ENCODE results near the gene PLK5.
"Not testable (repeated sequence)": the region's sequence is repeated elsewhere in the genome, so short reads cannot be mapped to it uniquely, and the experiment has no call there.

The PLK5 gene

DNA sequence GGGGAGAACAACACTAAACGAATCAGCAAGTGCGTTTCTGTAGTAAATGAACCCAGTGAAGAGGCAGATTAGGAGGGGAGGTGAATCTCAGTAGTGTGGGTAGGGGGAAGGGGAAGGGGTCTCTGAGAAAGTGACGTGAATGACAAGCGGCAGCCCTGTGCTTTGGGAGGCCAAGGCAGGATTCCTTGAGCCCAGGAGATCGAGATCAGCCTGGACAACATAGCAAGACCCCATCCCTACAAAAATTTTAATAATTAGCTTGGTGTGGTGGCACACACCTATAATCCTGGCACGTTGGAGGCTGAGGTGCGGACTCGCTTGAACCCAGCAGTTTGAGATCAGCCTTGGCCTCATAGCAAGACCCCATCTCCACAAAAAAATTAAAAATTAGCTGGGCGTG lies 8.1 kb downstream of the PLK5 start:
- H3K36me3 ChIP-seq (ENCODE audit: insufficient read depth): no peaks in the 10 kb centered on the region
- H3K4me1 ChIP-seq (ENCODE audit: low read depth, poor library complexity, severe bottlenecking): no peaks in the 10 kb centered on the region
- no peak overlapping the region for H3K27ac ChIP-seq
- no peak overlapping the region for H3K4me3 ChIP-seq (IDR thresholded peaks at IDR 0.05; ENCODE audit: insufficient read depth, low read depth, low read length)
- H4K20me1 ChIP-seq (ENCODE audit: insufficient read depth): no peaks in the 10 kb centered on the region
- H3K4me2 ChIP-seq: no peak overlapping the region
- H3K27me3 ChIP-seq (ENCODE audit: insufficient read depth, low read depth): peaks cover 64% of the 10 kb centered on the region
- no peaks in the 10 kb centered on the region for H3K79me2 ChIP-seq (ENCODE audit: insufficient read depth, low read depth)
- no peak overlapping the region for H2AFZ ChIP-seq (ENCODE audit: low read depth)
- TF ChIP-seq, protein P1, sequence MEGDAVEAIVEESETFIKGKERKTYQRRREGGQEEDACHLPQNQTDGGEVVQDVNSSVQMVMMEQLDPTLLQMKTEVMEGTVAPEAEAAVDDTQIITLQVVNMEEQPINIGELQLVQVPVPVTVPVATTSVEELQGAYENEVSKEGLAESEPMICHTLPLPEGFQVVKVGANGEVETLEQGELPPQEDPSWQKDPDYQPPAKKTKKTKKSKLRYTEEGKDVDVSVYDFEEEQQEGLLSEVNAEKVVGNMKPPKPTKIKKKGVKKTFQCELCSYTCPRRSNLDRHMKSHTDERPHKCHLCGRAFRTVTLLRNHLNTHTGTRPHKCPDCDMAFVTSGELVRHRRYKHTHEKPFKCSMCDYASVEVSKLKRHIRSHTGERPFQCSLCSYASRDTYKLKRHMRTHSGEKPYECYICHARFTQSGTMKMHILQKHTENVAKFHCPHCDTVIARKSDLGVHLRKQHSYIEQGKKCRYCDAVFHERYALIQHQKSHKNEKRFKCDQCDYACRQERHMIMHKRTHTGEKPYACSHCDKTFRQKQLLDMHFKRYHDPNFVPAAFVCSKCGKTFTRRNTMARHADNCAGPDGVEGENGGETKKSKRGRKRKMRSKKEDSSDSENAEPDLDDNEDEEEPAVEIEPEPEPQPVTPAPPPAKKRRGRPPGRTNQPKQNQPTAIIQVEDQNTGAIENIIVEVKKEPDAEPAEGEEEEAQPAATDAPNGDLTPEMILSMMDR (conservative IDR thresholded peaks at IDR 0.05; ENCODE audit: low read depth, low read length): no peak
- H3K9ac ChIP-seq: no peak overlapping the region

DNA sequence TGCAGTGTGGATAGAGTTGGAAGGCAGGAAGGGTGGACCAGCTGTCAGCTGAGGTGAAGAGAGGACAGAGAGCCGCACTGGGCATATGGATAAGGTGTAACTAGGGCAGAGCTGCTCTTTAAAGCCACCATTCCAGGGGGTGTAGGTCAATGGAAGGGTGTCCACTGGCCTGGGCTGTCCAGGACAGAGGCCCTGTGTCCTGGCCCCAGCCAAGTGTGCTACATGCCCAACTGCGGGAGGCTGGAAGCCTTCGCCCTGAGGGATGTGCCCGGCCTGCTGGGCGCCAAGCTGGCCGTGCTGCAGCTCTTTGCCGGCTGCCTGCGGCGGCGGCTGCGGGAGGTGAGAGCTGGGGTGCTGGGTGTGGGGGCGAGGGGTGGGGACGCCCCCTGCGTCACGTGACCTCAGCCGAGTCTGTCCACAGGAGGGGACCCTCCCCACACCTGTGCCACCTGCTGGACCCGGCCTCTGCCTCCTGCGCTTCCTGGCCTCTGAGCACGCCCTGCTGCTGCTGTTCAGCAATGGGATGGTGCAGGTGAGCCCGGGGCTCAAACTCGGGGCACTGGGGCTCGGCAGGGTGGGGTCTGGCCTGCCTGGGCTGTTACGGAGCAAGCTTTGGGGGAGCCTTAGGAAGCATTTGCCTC lies 9.8 kb downstream of the PLK5 start:
- Histone ChIP-seq H3K4me2 (no peak overlapping the region), H3K27me3 (ENCODE audit: insufficient read depth, low read depth) (peaks cover 75% of the 10 kb centered on the region), H3K36me3 (ENCODE audit: insufficient read depth) (no peaks in the 10 kb centered on the region), H3K4me3 (IDR thresholded peaks at IDR 0.05; ENCODE audit: insufficient read depth, low read depth, low read length) (no peak overlapping the region), H3K4me1 (ENCODE audit: low read depth, poor library complexity, severe bottlenecking) (no peaks in the 10 kb centered on the region), H3K79me2 (ENCODE audit: insufficient read depth, low read depth) (no peaks in the 10 kb centered on the region), H3K27ac (no peak overlapping the region), H2AFZ (ENCODE audit: low read depth) (no peak overlapping the region), H3K9ac (no peak overlapping the region), H4K20me1 (ENCODE audit: insufficient read depth) (no peaks in the 10 kb centered on the region)
- TF ChIP-seq, protein P1 (conservative IDR thresholded peaks at IDR 0.05; ENCODE audit: low read depth, low read length): no peak

DNA sequence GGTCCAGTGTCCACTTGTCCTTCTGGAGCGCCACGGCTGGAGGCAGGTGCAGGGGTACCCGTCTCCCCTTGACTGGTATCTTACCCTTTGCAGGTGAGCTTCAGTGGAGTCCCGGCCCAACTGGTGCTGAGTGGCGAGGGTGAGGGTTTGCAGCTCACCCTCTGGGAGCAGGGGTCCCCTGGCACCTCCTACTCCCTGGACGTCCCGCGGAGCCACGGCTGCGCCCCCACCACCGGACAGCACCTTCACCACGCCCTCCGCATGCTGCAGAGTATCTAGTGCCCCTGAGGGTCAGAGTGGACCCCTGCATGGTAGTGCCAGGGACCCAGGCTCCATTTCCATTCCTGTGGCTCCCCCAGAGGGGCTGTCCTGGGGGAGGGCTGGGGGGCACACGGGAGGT lies 11.1 kb downstream of the PLK5 start:
- Histone ChIP-seq H3K79me2 (ENCODE audit: insufficient read depth, low read depth) (no peaks in the 10 kb centered on the region), H3K4me2 (no peak overlapping the region), H3K36me3 (ENCODE audit: insufficient read depth) (no peaks in the 10 kb centered on the region), H3K4me3 (IDR thresholded peaks at IDR 0.05; ENCODE audit: insufficient read depth, low read depth, low read length) (no peak overlapping the region), H3K27ac (no peak overlapping the region), H3K9ac (no peak overlapping the region), H4K20me1 (ENCODE audit: insufficient read depth) (no peaks in the 10 kb centered on the region), H3K27me3 (ENCODE audit: insufficient read depth, low read depth) (peaks cover 74% of the 10 kb centered on the region), H2AFZ (ENCODE audit: low read depth) (no peak overlapping the region), H3K4me1 (ENCODE audit: low read depth, poor library complexity, severe bottlenecking) (no peaks in the 10 kb centered on the region)
- TF ChIP-seq, protein P1 (conservative IDR thresholded peaks at IDR 0.05; ENCODE audit: low read depth, low read length): no peak

DNA sequence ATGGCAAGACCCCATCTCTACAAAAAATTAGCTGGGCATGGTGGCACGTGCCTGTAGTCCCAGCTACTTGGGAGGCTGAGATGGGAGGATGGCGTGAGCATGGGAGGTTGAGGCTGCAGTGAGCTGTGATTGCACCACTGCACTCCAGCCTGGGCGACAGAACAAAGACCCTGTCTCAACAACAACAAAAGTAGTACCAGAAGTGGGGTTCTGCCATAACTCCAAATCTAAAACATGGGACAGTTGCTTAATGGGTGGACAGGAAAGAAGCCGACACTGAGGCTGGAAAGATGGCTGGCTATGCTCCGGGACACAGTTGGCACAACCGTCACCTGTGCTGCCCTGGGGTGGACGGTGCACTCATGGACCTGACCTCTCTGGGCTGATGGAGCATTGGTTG lies 11.8 kb downstream of the PLK5 start:
- H3K9ac ChIP-seq; H3K27ac ChIP-seq; H3K79me2 ChIP-seq (ENCODE audit: insufficient read depth, low read depth); H3K4me1 ChIP-seq (ENCODE audit: low read depth, poor library complexity, severe bottlenecking); H3K4me2 ChIP-seq; H3K4me3 ChIP-seq (IDR thresholded peaks at IDR 0.05; ENCODE audit: insufficient read depth, low read depth, low read length); H3K36me3 ChIP-seq (ENCODE audit: insufficient read depth); H2AFZ ChIP-seq (ENCODE audit: low read depth); H4K20me1 ChIP-seq (ENCODE audit: insufficient read depth): not testable (repeated sequence)
- peaks cover 75% of the 10 kb centered on the region for H3K27me3 ChIP-seq (ENCODE audit: insufficient read depth, low read depth)

DNA sequence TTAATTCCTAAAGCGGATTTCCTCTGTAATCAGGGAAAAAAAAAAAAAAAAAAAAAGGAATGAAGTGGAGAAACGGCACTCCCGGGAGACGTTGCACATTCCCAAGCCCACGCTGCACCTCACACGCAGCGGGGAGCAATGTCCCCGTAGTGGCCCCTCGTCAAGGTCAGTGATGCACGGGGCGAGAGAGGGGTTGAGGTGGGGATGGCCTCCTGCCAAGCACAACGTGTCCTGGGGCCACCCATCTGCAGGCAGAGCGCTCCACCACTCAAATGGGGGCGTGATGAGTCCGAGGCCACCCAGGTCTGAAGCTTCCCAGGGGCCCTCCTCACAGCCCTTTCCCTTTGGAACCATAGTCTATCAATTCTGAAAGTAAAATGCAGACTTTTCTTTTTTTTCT lies 15.1 kb downstream of the PLK5 start:
- H3K79me2 ChIP-seq (ENCODE audit: insufficient read depth, low read depth): no peaks in the 10 kb centered on the region
- H3K4me2 ChIP-seq: no peak overlapping the region
- no peak overlapping the region for H2AFZ ChIP-seq (ENCODE audit: low read depth)
- peaks cover 73% of the 10 kb centered on the region for H3K27me3 ChIP-seq (ENCODE audit: insufficient read depth, low read depth)
- no peaks in the 10 kb centered on the region for H4K20me1 ChIP-seq (ENCODE audit: insufficient read depth)
- no peak overlapping the region for H3K9ac ChIP-seq
- no peak overlapping the region for H3K27ac ChIP-seq
- H3K4me1 ChIP-seq (ENCODE audit: low read depth, poor library complexity, severe bottlenecking): no peaks in the 10 kb centered on the region
- H3K4me3 ChIP-seq (IDR thresholded peaks at IDR 0.05; ENCODE audit: insufficient read depth, low read depth, low read length): no peak overlapping the region
- no peaks in the 10 kb centered on the region for H3K36me3 ChIP-seq (ENCODE audit: insufficient read depth)
- TF ChIP-seq, protein P1 (conservative IDR thresholded peaks at IDR 0.05; ENCODE audit: low read depth, low read length): no peak

DNA sequence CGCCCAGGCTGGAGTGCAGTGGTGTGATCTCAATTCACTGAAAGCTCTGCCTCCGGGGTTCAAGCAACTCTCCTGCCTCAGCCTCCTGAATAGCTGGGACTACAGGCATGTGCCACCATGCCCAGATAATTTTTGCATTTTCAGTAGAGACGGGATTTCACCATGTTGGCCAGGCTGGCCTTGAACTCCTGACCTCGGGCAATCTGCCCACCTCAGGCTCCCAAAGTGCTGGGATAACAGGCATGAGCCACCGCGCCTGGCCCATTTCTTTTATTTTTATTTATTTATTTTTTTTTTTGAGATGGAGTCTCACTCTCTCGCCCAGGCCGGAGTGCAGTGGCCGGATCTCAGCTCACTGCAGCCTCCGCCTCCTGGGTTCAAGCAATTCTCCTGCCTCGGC lies 15.9 kb downstream of the PLK5 start:
- not testable (repeated sequence) for H3K27ac ChIP-seq; H3K4me1 ChIP-seq (ENCODE audit: low read depth, poor library complexity, severe bottlenecking); H2AFZ ChIP-seq (ENCODE audit: low read depth); H3K36me3 ChIP-seq (ENCODE audit: insufficient read depth); H3K4me3 ChIP-seq (IDR thresholded peaks at IDR 0.05; ENCODE audit: insufficient read depth, low read depth, low read length); H3K4me2 ChIP-seq; H4K20me1 ChIP-seq (ENCODE audit: insufficient read depth); H3K9ac ChIP-seq; H3K79me2 ChIP-seq (ENCODE audit: insufficient read depth, low read depth)
- H3K27me3 ChIP-seq (ENCODE audit: insufficient read depth, low read depth): peaks cover 81% of the 10 kb centered on the region
